SK-N-SH treated with all-trans-retinoic acid at 6 μM for 48 hours (cell line): ENCODE measurements around the gene GPSM1.

Source experiments
- ZNF565 ChIP-seq: fragments of 450-650 bp; formaldehyde crosslinking; conservative IDR thresholded peaks from 2 replicates; pipeline ENCODE4 v1.5.0; 2020; ENCODE audit warnings: low read depth, mild to moderate bottlenecking, moderate library complexity
- TF ChIP-seq, protein P1 (sequence below): fragments of 250-450 bp; sonication (Bioruptor Pico); IDR thresholded peaks from 2 replicates; pipeline ENCODE4 v1.8.0; 2020; ENCODE audit warnings: mild to moderate bottlenecking, moderate library complexity, borderline replicate concordance

DNA sequence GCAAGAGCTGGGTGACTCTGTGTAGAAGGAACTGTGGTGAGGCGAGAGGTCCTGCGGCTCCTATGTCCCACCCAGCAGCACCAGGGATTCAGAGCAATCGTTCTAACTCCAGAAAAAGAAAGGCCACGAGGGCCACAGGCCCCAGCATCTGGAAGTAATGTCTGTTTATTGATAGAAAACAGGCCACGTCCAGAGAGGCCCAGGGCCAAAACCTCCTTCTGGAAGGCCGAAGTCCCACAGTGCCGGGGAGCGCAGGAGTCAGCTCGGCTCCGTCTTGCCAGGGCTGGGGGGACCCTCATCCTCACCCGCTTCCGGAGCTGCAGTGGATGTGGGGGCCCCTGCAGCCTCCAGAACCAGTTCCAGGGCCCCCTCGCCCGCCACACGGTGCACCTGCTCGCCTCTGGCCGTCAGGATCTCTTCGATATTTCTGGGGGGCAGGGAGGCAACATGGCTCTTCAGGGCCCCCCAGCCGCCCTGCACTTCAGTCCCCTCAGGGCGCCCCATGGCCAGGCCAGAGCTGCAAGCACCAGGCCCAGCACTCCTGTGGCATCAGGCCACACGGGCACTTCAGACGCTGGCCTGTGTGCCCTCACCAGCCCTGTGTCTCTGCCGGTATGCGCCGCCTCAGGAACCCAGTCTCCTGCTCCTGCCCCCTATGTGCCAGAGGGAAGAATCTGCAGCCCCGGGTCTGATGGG is 34.6 kb downstream of the GPSM1 start:
- TF ChIP-seq ZNF565 (CRISPR knock-in tag), result no peak
- TF ChIP-seq, protein P1, sequence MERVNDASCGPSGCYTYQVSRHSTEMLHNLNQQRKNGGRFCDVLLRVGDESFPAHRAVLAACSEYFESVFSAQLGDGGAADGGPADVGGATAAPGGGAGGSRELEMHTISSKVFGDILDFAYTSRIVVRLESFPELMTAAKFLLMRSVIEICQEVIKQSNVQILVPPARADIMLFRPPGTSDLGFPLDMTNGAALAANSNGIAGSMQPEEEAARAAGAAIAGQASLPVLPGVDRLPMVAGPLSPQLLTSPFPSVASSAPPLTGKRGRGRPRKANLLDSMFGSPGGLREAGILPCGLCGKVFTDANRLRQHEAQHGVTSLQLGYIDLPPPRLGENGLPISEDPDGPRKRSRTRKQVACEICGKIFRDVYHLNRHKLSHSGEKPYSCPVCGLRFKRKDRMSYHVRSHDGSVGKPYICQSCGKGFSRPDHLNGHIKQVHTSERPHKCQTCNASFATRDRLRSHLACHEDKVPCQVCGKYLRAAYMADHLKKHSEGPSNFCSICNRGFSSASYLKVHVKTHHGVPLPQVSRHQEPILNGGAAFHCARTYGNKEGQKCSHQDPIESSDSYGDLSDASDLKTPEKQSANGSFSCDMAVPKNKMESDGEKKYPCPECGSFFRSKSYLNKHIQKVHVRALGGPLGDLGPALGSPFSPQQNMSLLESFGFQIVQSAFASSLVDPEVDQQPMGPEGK, result no peak
